GDM1 (cell line): ENCODE results near the gene FGF19.

ENCODE experiments used
- DNase-seq: peaks from one replicate; lab custom pipeline; 2025; lab: John Stamatoyannopoulos, UW

The FGF19 gene

GRCh38 chr11:69669486-69669885 lies 34.3 kb downstream of the FGF19 start:
- DNase-seq: no peak

GRCh38 chr11:69667619-69668604 lies 35.9 kb downstream of the FGF19 start:
- DNase-seq: no peak

- no peak for DNase-seq
Measured at GRCh38 chr11:69666752-69667536, 36.9 kb downstream of the FGF19 start.

GRCh38 chr11:69666261-69666660 lies 37.6 kb downstream of the FGF19 start:
- no peak for DNase-seq

GRCh38 chr11:69665669-69666068 lies 38.2 kb downstream of the FGF19 start:
- DNase-seq: no peak

- DNase-seq: no peak
Measured at GRCh38 chr11:69664901-69665300, 38.9 kb downstream of the FGF19 start.

- DNase-seq: no peak
Measured at GRCh38 chr11:69664103-69664775, 39.6 kb downstream of the FGF19 start.

GRCh38 chr11:69663326-69663725 lies 40.5 kb downstream of the FGF19 start:
- DNase-seq: no peak

GRCh38 chr11:69662806-69663205 lies 41.0 kb downstream of the FGF19 start:
- no peak for DNase-seq

GRCh38 chr11:69662021-69662698 lies 41.7 kb downstream of the FGF19 start:
- DNase-seq: no peak

GRCh38 chr11:69661413-69661715 lies 42.5 kb downstream of the FGF19 start:
- no peak for DNase-seq

GRCh38 chr11:69660001-69660500 lies 43.8 kb downstream of the FGF19 start:
- DNase-seq: no peak

GRCh38 chr11:69659591-69659990 lies 44.2 kb downstream of the FGF19 start:
- no peak for DNase-seq

GRCh38 chr11:69658626-69659450 lies 45.0 kb downstream of the FGF19 start:
- no peak for DNase-seq

- no peak for DNase-seq
Measured at GRCh38 chr11:69657911-69658625, 45.8 kb downstream of the FGF19 start.

- DNase-seq: no peak
Measured at GRCh38 chr11:69657456-69657910, 46.3 kb downstream of the FGF19 start.

- DNase-seq: no peak
Measured at GRCh38 chr11:69656536-69657455, 47.0 kb downstream of the FGF19 start.

- no peak for DNase-seq
Measured at GRCh38 chr11:69655479-69656428, 48.1 kb downstream of the FGF19 start.
